GM13977 (cell line): ENCODE measurements around the gene PTPRJ.

ENCODE experiments used
- DNase-seq: peaks from one replicate; pipeline ENCODE4 v3.0.0; 2012; ENCODE audit warnings: low spot score
- CTCF ChIP-seq: IDR thresholded peaks from 2 replicates; pipeline ENCODE4 v1.5.1; 2012; ENCODE audit warnings: mild to moderate bottlenecking, control low read depth; ENCODE audit not compliant: insufficient read depth; ENCODE audit errors: extremely low read depth, missing control alignments
- in situ Hi-C: fragments of 300-500 bp; cut with MboI; formaldehyde crosslinking; loops from one replicate; pipeline ENCODE4 v1.12.0; 2022; ENCODE audit warnings: low sequenced_read_pairs, low pct_unique_long_range_greater_than_20kb, mixed read lengths, inconsistent platforms; ENCODE audit not compliant: unreplicated experiment

PTPRJ gene

GRCh38 chr11:48044577-48044976, 64.2 kb downstream of the PTPRJ start:
- no peak for DNase-seq
- no peak for TF ChIP-seq CTCF
- in situ Hi-C loops = no loop called here

GRCh38 chr11:48045536-48045935, 65.2 kb downstream of the PTPRJ start:
- no peak for DNase-seq
- no peak for TF ChIP-seq CTCF
- in situ Hi-C loops = no loop called here

- no peak for TF ChIP-seq CTCF
- in situ Hi-C loops = no loop called here
- DNase-seq = no peak
Observed at GRCh38 chr11:48047616-48048015, 67.3 kb downstream of the PTPRJ start.

- TF ChIP-seq CTCF = no peak
- in situ Hi-C loops = no loop called here
- DNase-seq = no peak
Observed at GRCh38 chr11:48049036-48049435, 68.7 kb downstream of the PTPRJ start.

- DNase-seq = no peak
- in situ Hi-C loops = no loop called here
- no peak for TF ChIP-seq CTCF
Observed at GRCh38 chr11:48050304-48050703, 69.9 kb downstream of the PTPRJ start.

GRCh38 chr11:48051217-48051830, 71.0 kb downstream of the PTPRJ start:
- in situ Hi-C loops = no loop called here
- no peak for DNase-seq

More at GRCh38 chr11:48051217-48051830, 71.0 kb downstream of the PTPRJ start:
- no peak for TF ChIP-seq CTCF
